NB4 (cell line): ENCODE measurements around the gene BAG5.

Experiments
- MYC ChIP-seq: IDR thresholded peaks from 2 replicates; pipeline ENCODE4 v1.6.1; 2011; ENCODE audit warnings: low read depth, low read length
- POLR2A ChIP-seq: IDR thresholded peaks from 2 replicates; pipeline ENCODE4 v1.6.1; 2011; ENCODE audit warnings: mild to moderate bottlenecking; ENCODE audit not compliant: insufficient read length; ENCODE audit errors: extremely low read depth
- TF ChIP-seq, protein P1 (sequence below): IDR thresholded peaks from one replicate; pipeline ENCODE4 v1.5.1; 2012; ENCODE audit warnings: low read depth, low read length

GRCh38 chr14:103549361-103550311 lies 12.8 kb downstream of the BAG5 start:
- TF ChIP-seq, protein P1, sequence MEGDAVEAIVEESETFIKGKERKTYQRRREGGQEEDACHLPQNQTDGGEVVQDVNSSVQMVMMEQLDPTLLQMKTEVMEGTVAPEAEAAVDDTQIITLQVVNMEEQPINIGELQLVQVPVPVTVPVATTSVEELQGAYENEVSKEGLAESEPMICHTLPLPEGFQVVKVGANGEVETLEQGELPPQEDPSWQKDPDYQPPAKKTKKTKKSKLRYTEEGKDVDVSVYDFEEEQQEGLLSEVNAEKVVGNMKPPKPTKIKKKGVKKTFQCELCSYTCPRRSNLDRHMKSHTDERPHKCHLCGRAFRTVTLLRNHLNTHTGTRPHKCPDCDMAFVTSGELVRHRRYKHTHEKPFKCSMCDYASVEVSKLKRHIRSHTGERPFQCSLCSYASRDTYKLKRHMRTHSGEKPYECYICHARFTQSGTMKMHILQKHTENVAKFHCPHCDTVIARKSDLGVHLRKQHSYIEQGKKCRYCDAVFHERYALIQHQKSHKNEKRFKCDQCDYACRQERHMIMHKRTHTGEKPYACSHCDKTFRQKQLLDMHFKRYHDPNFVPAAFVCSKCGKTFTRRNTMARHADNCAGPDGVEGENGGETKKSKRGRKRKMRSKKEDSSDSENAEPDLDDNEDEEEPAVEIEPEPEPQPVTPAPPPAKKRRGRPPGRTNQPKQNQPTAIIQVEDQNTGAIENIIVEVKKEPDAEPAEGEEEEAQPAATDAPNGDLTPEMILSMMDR: no peak
- TF ChIP-seq POLR2A (no peak), MYC (no peak)
